ENCODE measurements around the gene MYO1G.

DNA sequence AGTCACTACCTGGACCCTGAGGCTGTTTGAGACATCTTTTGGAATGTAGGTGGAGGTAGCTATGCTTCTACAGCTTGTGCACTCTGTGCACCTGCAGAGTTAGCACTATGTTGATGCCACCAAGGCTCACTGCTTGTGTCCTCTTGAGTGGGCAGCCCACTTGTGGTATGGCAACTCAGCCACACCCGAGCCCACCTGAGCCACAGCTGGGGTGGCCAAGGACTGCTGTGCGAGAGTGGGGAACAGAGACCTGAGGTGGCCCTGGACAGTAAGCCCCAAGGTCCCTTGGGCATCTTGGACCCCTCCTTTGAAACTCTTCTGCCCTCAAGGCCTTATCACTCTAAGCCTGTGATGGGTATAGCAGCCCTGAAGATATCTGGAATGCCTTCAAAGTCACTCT lies 25.7 kb downstream of the MYO1G start:
- TF ChIP-seq, protein P1, sequence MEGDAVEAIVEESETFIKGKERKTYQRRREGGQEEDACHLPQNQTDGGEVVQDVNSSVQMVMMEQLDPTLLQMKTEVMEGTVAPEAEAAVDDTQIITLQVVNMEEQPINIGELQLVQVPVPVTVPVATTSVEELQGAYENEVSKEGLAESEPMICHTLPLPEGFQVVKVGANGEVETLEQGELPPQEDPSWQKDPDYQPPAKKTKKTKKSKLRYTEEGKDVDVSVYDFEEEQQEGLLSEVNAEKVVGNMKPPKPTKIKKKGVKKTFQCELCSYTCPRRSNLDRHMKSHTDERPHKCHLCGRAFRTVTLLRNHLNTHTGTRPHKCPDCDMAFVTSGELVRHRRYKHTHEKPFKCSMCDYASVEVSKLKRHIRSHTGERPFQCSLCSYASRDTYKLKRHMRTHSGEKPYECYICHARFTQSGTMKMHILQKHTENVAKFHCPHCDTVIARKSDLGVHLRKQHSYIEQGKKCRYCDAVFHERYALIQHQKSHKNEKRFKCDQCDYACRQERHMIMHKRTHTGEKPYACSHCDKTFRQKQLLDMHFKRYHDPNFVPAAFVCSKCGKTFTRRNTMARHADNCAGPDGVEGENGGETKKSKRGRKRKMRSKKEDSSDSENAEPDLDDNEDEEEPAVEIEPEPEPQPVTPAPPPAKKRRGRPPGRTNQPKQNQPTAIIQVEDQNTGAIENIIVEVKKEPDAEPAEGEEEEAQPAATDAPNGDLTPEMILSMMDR (conservative IDR thresholded peaks at IDR 0.05; ENCODE audit: low read length) = no peak
- TF ChIP-seq EZH2phosphoT487 (IDR thresholded peaks at IDR 0.05; ENCODE audit: borderline replicate concordance) = no peak

Data from Loucy (cell line).